ENCODE measurements around the gene LAMC1.

LAMC1 gene

DNA sequence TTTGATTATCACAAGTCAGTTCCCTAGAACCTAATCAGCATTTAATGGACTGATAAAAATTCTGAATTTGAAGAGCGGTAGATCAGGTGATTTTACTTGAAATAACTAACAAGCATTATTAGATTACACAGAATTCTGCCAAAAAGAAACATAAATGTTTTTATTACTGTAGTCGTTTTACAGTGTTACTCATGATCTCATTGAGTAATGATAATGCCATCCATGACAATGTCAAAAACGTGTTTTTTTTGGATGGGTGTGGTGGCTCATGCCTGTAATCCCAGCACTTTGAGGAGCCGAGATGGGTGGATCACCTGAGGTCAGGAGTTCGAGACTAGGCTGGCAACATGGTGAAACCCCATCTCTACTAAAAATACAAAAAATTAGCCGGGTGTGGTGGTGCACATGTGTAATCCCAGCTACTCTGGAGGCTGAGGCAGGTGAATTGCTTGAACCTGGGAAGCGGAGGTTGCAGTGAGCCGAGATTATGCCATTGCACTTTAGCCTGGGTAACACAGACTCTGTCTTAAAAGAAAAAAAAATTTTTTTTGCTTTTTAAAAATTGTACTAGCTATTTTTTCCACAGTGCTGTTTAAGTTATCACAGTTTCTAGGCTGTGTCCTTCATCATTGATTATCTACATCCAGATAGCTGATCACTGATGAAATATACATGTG lies 56.6 kb downstream of the LAMC1 start:
- DNase-seq (ENCODE audit: low spot score) (no peak), FAIRE-seq (no peak)

GRCh38 chr1:183080406-183080805 lies 57.2 kb downstream of the LAMC1 start:
- DNase-seq (ENCODE audit: low spot score) (peak; percentile 57), FAIRE-seq (peak; percentile 80)

GRCh38 chr1:183081402-183082120 lies 58.3 kb downstream of the LAMC1 start:
- DNase-seq (ENCODE audit: low spot score) (no peak), FAIRE-seq (no peak)

DNA sequence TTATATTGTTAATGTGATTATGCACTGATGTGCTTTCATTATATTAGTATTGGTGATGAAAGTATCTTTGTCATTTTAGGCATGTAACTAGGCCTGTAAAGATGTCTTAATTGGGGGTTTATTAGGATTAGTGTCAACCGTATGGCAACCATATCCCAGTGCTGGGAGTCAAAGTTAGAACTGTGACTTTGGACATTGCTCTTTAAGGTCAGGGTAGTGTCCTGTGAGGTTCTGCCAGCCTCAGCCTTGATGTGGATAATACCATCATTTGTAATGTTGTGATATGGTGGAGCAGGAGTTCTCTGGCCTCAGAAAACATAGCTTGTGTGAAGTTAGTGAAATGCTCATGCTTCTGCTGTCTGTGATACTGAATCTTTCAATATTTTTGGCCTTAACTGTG lies 59.4 kb downstream of the LAMC1 start:
- DNase-seq (ENCODE audit: low spot score) (no peak), FAIRE-seq (no peak)

GRCh38 chr1:183087001-183087400 lies 63.8 kb downstream of the LAMC1 start:
- FAIRE-seq: no peak
- DNase-seq (ENCODE audit: low spot score): no peak

DNA sequence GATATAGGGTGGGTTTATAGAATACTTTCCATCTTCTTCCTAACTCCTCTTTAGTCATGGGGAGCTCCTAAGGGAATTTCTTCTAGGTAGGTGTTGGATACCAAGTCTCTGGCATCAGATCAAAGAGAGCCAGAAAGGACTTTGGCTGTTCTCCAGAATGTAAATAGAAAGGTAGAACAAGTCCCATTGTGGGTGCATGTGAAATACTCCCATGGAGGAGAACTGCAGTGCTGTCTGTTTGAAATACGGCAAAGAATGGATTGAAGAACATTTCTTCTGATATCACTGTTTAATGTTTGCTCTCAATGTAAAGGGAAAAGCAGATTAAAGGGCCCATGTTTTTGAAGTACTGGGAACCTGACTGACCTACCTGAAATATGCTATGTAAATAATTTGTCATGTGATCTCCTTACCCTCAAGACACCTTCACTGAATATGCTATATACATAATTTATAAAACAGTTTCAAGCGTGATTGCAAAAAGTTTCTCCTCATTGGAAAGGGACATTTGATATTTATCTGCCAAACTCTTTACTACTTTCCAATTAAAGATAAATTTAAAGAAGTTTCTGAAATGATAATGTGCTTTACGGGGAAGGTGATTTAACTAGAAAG lies 65.9 kb downstream of the LAMC1 start:
- no peak for DNase-seq (ENCODE audit: low spot score)

GRCh38 chr1:183090391-183091006 lies 67.3 kb downstream of the LAMC1 start:
- no peak for FAIRE-seq
- DNase-seq (ENCODE audit: low spot score): no peak

More for the DNA sequence above, 65.9 kb downstream of the LAMC1 start:
- no peak for FAIRE-seq

GRCh38 chr1:183091181-183091580 lies 68.0 kb downstream of the LAMC1 start:
- DNase-seq (ENCODE audit: low spot score) (no peak), FAIRE-seq (no peak)

DNA sequence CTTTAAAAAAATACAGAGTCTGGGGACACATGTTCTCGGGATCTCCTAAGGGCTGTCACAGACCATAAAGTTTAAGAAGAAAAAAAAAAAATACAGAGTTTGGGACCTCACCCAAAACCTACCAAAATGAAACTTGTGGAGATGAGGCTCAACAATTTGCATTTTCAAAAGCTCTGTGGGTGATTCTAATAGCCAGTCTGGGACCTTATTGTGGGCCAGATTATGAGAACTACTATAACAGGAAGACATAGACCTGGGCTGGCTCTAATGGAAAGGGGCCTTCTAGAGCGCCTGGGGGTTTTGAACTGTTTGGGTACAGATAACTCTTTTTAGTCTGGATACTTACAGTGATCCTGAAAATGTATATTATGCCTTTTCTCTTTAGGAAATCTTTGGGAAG lies 69.1 kb downstream of the LAMC1 start:
- no peak for FAIRE-seq
- no peak for DNase-seq (ENCODE audit: low spot score)

DNA sequence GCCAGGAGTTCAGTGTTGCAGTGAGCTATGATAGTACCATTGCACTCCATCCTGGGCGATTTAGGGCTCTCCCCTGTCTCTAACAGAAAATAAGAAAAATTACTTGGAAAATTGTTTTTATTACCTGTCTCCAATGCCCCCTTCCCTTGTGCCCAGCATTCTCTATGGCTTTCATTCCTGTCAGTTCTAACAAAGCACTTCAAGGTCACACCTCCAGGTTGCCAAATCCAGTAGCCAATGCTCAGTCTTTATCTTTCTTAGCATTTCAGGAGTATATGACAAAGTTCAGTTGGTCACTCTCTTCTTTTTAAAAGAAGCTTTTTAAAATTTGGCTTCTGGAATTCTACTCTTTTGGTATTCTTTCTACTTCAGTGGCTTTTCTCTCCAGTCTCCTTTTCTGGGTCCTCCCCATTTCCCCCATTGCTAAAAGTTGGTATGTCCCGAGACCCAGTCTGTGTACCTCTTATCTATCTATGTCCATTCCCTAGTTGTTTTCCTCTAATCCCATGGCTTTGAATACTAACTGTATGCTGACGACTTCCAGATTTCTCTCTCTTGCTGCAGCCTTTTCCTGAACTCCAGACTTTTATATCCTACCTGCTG lies 69.9 kb downstream of the LAMC1 start:
- FAIRE-seq (no peak), DNase-seq (ENCODE audit: low spot score) (no peak)

DNA sequence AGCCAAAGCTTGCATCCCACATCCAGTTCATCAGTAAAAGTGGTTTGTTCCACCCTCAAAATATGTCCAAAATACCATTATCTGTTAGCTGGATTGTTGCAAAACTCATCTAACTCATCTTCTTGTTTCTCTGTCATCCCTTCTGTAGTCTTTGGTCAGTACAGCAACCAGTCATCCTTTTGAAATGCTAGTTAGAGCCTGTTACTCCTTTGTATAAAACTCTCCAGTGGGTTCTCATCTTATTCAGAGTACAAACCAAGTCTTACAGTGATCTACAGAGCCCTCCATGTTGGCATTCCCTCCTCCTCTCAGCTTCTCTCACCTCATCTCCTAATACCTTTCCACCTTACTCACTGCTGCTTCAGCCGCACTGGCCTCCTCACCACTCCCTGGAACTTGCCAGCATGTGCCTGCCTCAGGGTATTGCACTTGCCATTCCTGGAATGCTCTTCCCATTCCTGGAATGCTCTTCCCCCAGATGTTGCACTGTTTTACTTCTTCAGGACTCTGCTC lies 70.6 kb downstream of the LAMC1 start:
- FAIRE-seq (no peak), DNase-seq (ENCODE audit: low spot score) (no peak)

DNA sequence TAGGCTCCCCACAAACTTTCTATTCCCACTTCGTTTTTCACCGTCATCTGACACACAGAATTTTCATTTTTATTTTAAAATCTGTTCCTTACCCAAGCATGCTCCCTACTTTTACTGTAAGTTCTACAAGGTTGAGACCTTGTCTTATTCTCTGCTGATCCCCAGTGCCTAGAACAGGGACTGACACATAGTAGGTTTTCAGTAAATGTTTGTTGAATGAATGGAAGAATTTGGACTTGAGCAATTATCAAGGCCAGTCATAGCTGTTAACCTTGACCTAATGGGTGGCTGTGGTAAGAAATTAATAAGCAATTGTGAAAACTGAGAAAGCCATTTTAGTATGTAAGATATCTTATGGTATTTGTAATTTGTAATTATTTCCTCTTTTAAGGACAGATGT lies 71.1 kb downstream of the LAMC1 start:
- DNase-seq (ENCODE audit: low spot score): no peak
- FAIRE-seq: no peak

DNA sequence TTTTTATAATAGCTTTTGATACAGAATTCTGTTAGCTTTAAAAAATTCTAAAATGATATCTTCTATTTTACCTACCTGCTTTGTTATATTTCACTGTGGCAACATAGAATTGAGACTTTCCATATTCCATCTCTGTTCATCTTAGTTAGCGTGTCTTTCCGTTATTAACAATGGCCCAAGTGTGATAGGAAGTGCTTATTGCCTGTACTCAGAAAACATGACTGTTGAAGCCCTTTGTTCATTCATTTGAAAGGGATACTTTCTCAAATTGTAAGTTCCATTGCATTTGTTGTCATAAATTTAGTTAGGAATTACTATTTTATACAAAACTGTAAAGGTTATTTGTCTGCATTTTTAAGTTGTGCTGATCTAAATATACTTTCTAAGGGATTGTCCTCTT lies 73.1 kb downstream of the LAMC1 start:
- no peak for FAIRE-seq
- DNase-seq (ENCODE audit: low spot score): no peak

DNA sequence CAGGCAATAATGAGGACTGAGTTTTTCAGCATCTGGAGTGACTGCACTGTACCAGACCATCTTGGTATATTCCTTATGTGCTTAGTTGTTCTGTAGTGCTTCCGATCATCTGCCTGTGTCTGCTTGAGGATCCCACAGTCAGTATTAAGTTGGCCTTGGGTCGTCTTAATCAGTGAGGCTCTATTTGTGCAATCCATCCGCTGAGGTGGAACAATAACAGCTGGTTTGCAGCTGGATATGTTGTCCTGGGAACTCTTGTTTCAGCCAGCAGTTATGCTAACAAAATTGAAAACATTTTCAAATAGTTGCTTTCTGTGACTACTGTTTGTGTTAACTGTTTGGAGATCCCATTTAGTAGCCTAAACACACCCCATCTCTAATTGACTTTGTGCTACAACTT lies 73.7 kb downstream of the LAMC1 start:
- FAIRE-seq (no peak), DNase-seq (ENCODE audit: low spot score) (no peak)

- DNase-seq (ENCODE audit: low spot score): peak; percentile 69
Observed at GRCh38 chr1:183097438-183098051, 74.3 kb downstream of the LAMC1 start.

DNA sequence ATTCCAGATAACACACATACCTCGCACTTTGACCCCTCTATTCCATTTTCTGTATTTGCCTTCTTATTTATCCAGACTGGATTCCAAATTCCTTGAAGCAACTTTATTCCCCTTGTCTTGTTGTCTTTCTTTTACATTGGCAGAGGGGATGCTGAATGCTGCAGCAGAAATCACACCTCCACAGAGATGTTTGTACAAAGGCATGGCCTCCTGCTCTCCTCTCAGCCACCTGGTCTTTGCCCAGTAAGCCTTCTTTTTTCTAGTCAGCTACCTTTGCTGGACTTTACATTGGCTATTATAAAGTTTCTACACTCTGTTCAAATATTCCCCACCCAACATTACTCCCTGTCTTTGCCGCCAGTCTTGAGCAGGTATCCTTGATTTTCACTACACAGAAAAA lies 75.1 kb downstream of the LAMC1 start:
- DNase-seq (ENCODE audit: low spot score) (no peak), FAIRE-seq (no peak)

More at GRCh38 chr1:183097438-183098051, 74.3 kb downstream of the LAMC1 start:
- FAIRE-seq: peak; percentile 81

GRCh38 chr1:183100361-183100974 lies 77.2 kb downstream of the LAMC1 start:
- FAIRE-seq: no peak

DNA sequence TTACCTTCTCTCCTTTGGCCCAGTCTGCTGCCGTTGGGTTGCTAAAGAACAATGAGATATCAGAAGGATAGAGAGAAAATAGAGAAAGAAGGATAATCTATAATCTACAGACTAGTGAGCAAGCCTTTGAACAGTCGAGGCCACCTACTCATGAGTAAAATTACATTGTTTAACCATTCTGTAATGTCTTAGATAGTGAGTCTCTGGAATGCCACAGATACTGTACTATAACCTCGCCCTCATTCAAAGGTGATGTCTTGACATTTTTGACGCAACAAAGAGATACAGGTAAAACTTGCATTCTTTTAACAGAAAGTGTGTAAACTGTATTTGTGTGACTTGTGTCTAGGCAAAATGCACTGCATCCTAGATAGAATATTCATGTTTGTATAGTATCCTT lies 77.9 kb downstream of the LAMC1 start:
- no peak for FAIRE-seq
- no peak for DNase-seq (ENCODE audit: low spot score)

More at GRCh38 chr1:183100361-183100974, 77.2 kb downstream of the LAMC1 start:
- no peak for DNase-seq (ENCODE audit: low spot score)

DNA sequence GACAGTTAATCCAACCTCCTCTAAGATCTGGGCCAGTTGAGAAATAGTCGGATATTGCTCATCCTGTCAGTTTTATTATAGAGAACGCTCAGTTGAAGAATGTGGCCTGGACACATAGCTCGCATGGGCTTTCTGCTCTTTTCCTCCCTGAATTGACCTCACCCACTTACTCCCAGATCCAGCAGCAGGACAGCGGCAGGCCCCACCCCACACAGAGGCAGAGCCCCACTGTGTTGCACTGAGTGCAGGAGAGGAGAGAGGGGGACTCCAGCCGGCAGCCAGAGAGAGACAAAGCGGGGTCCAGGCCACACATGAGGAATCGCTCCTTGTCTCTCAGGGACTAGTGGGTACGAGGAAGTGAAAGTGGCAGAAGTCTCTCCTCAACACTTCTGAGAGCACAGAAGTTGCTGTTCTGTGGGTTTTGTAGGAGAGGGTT lies 78.6 kb downstream of the LAMC1 start:
- DNase-seq (ENCODE audit: low spot score) (no peak), FAIRE-seq (no peak)

GRCh38 chr1:183103147-183103546 lies 79.9 kb downstream of the LAMC1 start:
- DNase-seq (ENCODE audit: low spot score) (no peak), FAIRE-seq (no peak)

GRCh38 chr1:183103577-183103976 lies 80.4 kb downstream of the LAMC1 start:
- no peak for DNase-seq (ENCODE audit: low spot score)
- FAIRE-seq: no peak
